H1 (cell line): ENCODE measurements around the gene SPARC. TPM values are rescaled to one million over a fixed set of nuclear protein-coding genes. Genes with fewer than 3 reads are reported as not detected.
A peak's percentile ranks its signal among the peaks of the same experiment; 100 is the strongest.

ENCODE experiments used
- CTCF ChIA-PET: fragments of 300-600 bp; sonication (Branson Sonifier 250); formaldehyde crosslinking; loops from one replicate; lab custom pipeline; 2021; ENCODE audit not compliant: partially characterized antibody; lab: Charles Lee
- POLR2A ChIA-PET: fragments of 300-600 bp; sonication (Branson Sonifier 250); formaldehyde crosslinking; loops from one replicate; lab custom pipeline; 2021; ENCODE audit warnings: inconsistent platforms; ENCODE audit not compliant: partially characterized antibody; lab: Charles Lee
- DNase-seq, 2 experiments: peaks; one replicate each; pipeline versions ENCODE4 v3.0.0 to v3.0.0-alpha.2; 2010 to 2022; ENCODE audit warnings: low spot score in 2 of 2, low read depth in 1 of 2, mixed read lengths in 1 of 2
- FAIRE-seq: peaks from 2 replicates; lab custom pipeline; 2011; peaks lifted over from hg19 to GRCh38; lab: Jason Lieb, UNC
- H2AFZ ChIP-seq: 2 replicates; pipeline ENCODE4 v1.8.1; 2012; ENCODE audit warnings: low read length, inconsistent platforms
- H2AK5ac ChIP-seq: 2 replicates; pipeline ENCODE4 v1.6.1; 2013; ENCODE audit warnings: low read depth, low read length
- H2BK120ac ChIP-seq: replicated peaks from 2 replicates; pipeline ENCODE3; 2013; ENCODE audit warnings: low read depth, low read length, inconsistent platforms
- H2BK12ac ChIP-seq: 2 replicates; pipeline ENCODE4 v1.6.1; 2013; ENCODE audit warnings: low read depth, low read length
- H2BK15ac ChIP-seq: 2 replicates; pipeline ENCODE4 v1.6.1; 2013; ENCODE audit warnings: low read length
- H2BK20ac ChIP-seq: 2 replicates; pipeline ENCODE4 v1.6.1; 2013; ENCODE audit warnings: low read length
- H2BK5ac ChIP-seq: 2 replicates; pipeline ENCODE4 v1.6.1; 2013; ENCODE audit warnings: low read depth, low read length
- H3K14ac ChIP-seq: 2 replicates; pipeline ENCODE4 v1.6.1; 2013; ENCODE audit warnings: inconsistent platforms; ENCODE audit not compliant: insufficient read length
- H3K18ac ChIP-seq: 2 replicates; pipeline ENCODE4 v1.6.1; 2013; ENCODE audit warnings: low read length; ENCODE audit errors: extremely low read depth
- H3K23ac ChIP-seq: 2 replicates; pipeline ENCODE4 v1.6.1; 2013; ENCODE audit warnings: inconsistent platforms; ENCODE audit not compliant: insufficient read length
- H3K23me2 ChIP-seq: 2 replicates; pipeline ENCODE4 v1.6.1; 2013; ENCODE audit warnings: low read depth, low read length
- H3K27ac ChIP-seq: 2 replicates; pipeline ENCODE4 v1.6.1; 2011; ENCODE audit warnings: low read depth, low read length, inconsistent platforms
- H3K27me3 ChIP-seq, 4 experiments: replicated peaks in 1 of 4; 1 replicate in 1 of 4; 2 replicates in 3 of 4; pipeline versions ENCODE4 v1.6.1 to v1.8.1; 2011 to 2013; ENCODE audit warnings: low read length in 3 of 4, mild to moderate bottlenecking in 3 of 4, inconsistent platforms in 2 of 4, mixed read lengths in 2 of 4, moderate library complexity in 1 of 4; ENCODE audit not compliant: control insufficient read depth in 3 of 4, insufficient read depth in 3 of 4; ENCODE audit errors: extremely low read depth in 1 of 4
- H3K36me3 ChIP-seq, 4 experiments: 2 replicates each; pipeline versions ENCODE4 v1.6.1 to v1.8.1; 2011 to 2013; ENCODE audit warnings: mild to moderate bottlenecking in 4 of 4, low read length in 3 of 4, moderate library complexity in 2 of 4, control low read depth in 1 of 4, inconsistent platforms in 1 of 4; ENCODE audit not compliant: insufficient read depth in 4 of 4, control insufficient read depth in 2 of 4
- H3K4ac ChIP-seq: replicated peaks from 2 replicates; pipeline ENCODE3; 2013; ENCODE audit warnings: low read length, low read depth, mixed read lengths, inconsistent platforms; ENCODE audit not compliant: insufficient read length
- H3K4me1 ChIP-seq, 4 experiments: replicated peaks in 1 of 4; 1 replicate in 1 of 4; 2 replicates in 3 of 4; pipeline versions ENCODE4 v1.6.1 to v1.8.1; 2011 to 2013; ENCODE audit warnings: low read length in 3 of 4, inconsistent platforms in 2 of 4, mixed read lengths in 1 of 4; ENCODE audit not compliant: insufficient read depth in 4 of 4, control insufficient read depth in 3 of 4
- H3K4me2 ChIP-seq, 2 experiments: 2 replicates each; pipeline versions ENCODE4 v1.6.1 to v1.8.1; 2011 to 2013; ENCODE audit warnings: low read depth in 2 of 2, low read length in 2 of 2, control low read depth in 1 of 2, inconsistent platforms in 1 of 2, mild to moderate bottlenecking in 1 of 2; ENCODE audit not compliant: insufficient read depth in 1 of 2
- H3K4me3 ChIP-seq, 4 experiments: fragments of 200-600, 300-600 bp in 1 of 4; sonication (generic), shearing (Covaris generic), sonication (Bioruptor Twin) in 1 of 4; 2 replicates each; pipeline versions ENCODE4 v1.5.1 to v1.8.1; 2011 to 2016; ENCODE audit warnings: low read length in 4 of 4, low read depth in 3 of 4, control low read depth in 2 of 4, inconsistent platforms in 2 of 4, mild to moderate bottlenecking in 2 of 4, mixed read lengths in 1 of 4, moderate library complexity in 1 of 4; ENCODE audit not compliant: insufficient read depth in 2 of 4; ENCODE audit errors: extremely low read depth in 1 of 4
- H3K56ac ChIP-seq: replicated peaks from 2 replicates; pipeline ENCODE3; 2013; ENCODE audit warnings: low read depth, mild to moderate bottlenecking, mixed read lengths, low read length, inconsistent platforms; ENCODE audit not compliant: insufficient read length
- H3K79me1 ChIP-seq: 2 replicates; pipeline ENCODE4 v1.6.1; 2013; ENCODE audit warnings: low read depth, low read length, control low read depth
- H3K79me2 ChIP-seq, 2 experiments: 2 replicates each; pipeline versions ENCODE4 v1.6.1 to v1.8.1; 2012 to 2013; ENCODE audit warnings: low read length in 2 of 2, mild to moderate bottlenecking in 2 of 2, inconsistent platforms in 1 of 2; ENCODE audit not compliant: insufficient read depth in 2 of 2, control insufficient read depth in 1 of 2
- H3K9ac ChIP-seq, 4 experiments: replicated peaks in 1 of 4; 1 replicate in 1 of 4; 2 replicates in 3 of 4; pipeline versions ENCODE4 v1.6.1 to v1.8.1; 2011 to 2013; ENCODE audit warnings: low read depth in 3 of 4, low read length in 3 of 4, control low read depth in 2 of 4, mild to moderate bottlenecking in 2 of 4, moderate library complexity in 2 of 4, inconsistent platforms in 1 of 4; ENCODE audit errors: extremely low read depth in 1 of 4
- H3K9me3 ChIP-seq, 2 experiments: 2 replicates each; pipeline versions ENCODE4 v1.6.1 to v1.8.1; 2012 to 2013; ENCODE audit warnings: mild to moderate bottlenecking in 2 of 2, moderate library complexity in 2 of 2, control low read depth in 1 of 2, inconsistent platforms in 1 of 2, low read depth in 1 of 2, low read length in 1 of 2, mixed read lengths in 1 of 2; ENCODE audit not compliant: insufficient read depth in 2 of 2
- H4K20me1 ChIP-seq, 2 experiments: replicated peaks in 1 of 2; 2 replicates each; pipeline versions ENCODE3 to v1.8.1; 2011 to 2013; ENCODE audit warnings: inconsistent platforms in 2 of 2, low read length in 2 of 2, mild to moderate bottlenecking in 1 of 2; ENCODE audit not compliant: insufficient read depth in 2 of 2, control insufficient read depth in 1 of 2
- H4K5ac ChIP-seq: 2 replicates; pipeline ENCODE4 v1.6.1; 2013; ENCODE audit warnings: low read length, low read depth, mixed read lengths, inconsistent platforms; ENCODE audit not compliant: insufficient read length
- H4K8ac ChIP-seq: 2 replicates; pipeline ENCODE4 v1.8.0; 2013; ENCODE audit warnings: mild to moderate bottlenecking, moderate library complexity, low read length, inconsistent platforms; ENCODE audit not compliant: insufficient read depth; ENCODE audit errors: extremely low read depth
- H4K91ac ChIP-seq: replicated peaks from 2 replicates; pipeline ENCODE3; 2013; ENCODE audit warnings: low read length, mixed read lengths, inconsistent platforms; ENCODE audit not compliant: insufficient read length
- SP4 ChIP-seq: IDR thresholded peaks from 2 replicates; pipeline ENCODE4 v1.6.1; 2012; ENCODE audit warnings: low read length, inconsistent platforms
- TEAD4 ChIP-seq: IDR thresholded peaks from 2 replicates; pipeline ENCODE4 v1.6.1; 2012; ENCODE audit warnings: low read depth, low read length, inconsistent platforms, mixed read lengths
- WGBS, 2 experiments: shearing (Covaris generic) in 1 of 2; methylation state at CpG; one replicate each; pipeline versions ENCODE4 v1.1.6 to v1.1.7; 2013 to 2015; ENCODE audit warnings: low lambda C conversion rate in 2 of 2, mixed read lengths in 2 of 2, inconsistent platforms in 1 of 2, low coverage in 1 of 2, missing lambda C conversion rate in 1 of 2; ENCODE audit not compliant: insufficient replicate concordance in 2 of 2, insufficient coverage in 1 of 2, insufficient read length in 1 of 2; ENCODE audit errors: extremely low coverage in 1 of 2, missing lambda C conversion rate in 1 of 2; 5-methylcytosine and 5-hydroxymethylcytosine counted together
- polyA plus RNA-seq, 7 experiments: library from polyadenylated mRNA; depleted of rRNA in 3 of 7; stranded (reverse) in 5 of 7; unstranded in 2 of 7; fragments of >200 nt in 5 of 7; fragments of 200-250 nt in 2 of 7; gene quantifications; 1 replicate in 5 of 7; 2 replicates in 1 of 7; 4 replicates in 1 of 7; pipeline versions ENCODE4 v1.2.1 to v1.2.3, GENCODE V29; 2011 to 2013; ENCODE audit warnings: missing spikeins in 2 of 7, mixed read lengths in 2 of 7
- total RNA-seq: library from RNA; stranded (reverse); fragmentation: NEBNext Ultra II Directional; extraction: Animal tissue kit (Norgen Biotek cat#: 25700); gene quantifications from 2 replicates; pipeline ENCODE4 v1.2.1, GENCODE V29; 2021

The SPARC gene
- total and polyA plus RNA-seq, 2 of the 8 experiments (the other 6 are each of a cell fraction or from before 2014, with no cell fraction given): 375 to 438 TPM

DNA sequence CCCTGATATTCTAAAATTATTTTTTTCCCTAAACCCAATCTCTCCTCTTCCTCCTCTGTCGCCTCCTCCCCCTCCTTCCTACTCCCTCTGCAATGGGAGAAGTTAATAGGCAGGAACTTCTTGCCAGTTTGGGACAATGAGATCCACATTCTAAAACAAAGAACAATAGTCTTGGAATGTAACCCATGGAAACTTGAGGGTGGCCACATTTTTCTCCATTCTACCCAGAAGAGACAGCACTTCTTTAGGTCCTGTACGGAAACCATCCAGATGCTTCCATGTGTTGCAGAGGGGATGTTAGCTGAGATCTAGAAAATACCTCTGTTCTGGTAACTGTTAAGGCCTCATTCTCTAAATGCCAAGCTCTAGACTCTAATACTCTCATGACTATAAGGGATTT, 10.0 kb downstream of the SPARC start:
- FAIRE-seq (no peak), DNase-seq (no peak)
- peak overlapping the region; percentile 45; the same call in 1 of the 2 replicates for H2BK5ac ChIP-seq
- peaks cover 3 to 18% (median 10%) of the 10 kb centered on the region in 4 experiments; a peak in 5 of 7 replicates for H3K4me1 ChIP-seq
- ChIA-PET POLR2A (interaction anchor here (0.7 to 0.9 kb wide), 2 partner anchors 19 to 29 kb away, joined by 3 read pairs; no protein-coding TSS in a partner anchor), CTCF (interaction anchor here (1.2 to 43.0 kb wide), 5 partner anchors 11 to 72 kb away, joined by 3 to 991 read pairs (median 21); partner anchors contain the start of gene ATOX1)
- H3K9me3 ChIP-seq: no peaks in the 10 kb centered on the region
- no peak overlapping the region for H2AK5ac ChIP-seq
- H3K36me3 ChIP-seq: peaks cover 10 to 30% (median 20%) of the 10 kb centered on the region in 4 experiments
- TF ChIP-seq SP4 (no peak), TEAD4 (0 out of 2 replicates have a peak, but pooled peaks have one; percentile 27)
- no peak overlapping the region for H2BK12ac ChIP-seq
- H2AFZ ChIP-seq: no peak overlapping the region
- H3K18ac ChIP-seq: no peak overlapping the region
- no peak overlapping the region for H3K4ac ChIP-seq
- no peak overlapping the region for H3K9ac ChIP-seq
- H3K4me2 ChIP-seq: no peak overlapping the region
- H4K8ac ChIP-seq: no peak overlapping the region
- H4K20me1 ChIP-seq: no peaks in the 10 kb centered on the region
- H3K23me2 ChIP-seq: no peaks in the 10 kb centered on the region
- WGBS, 2 experiments: 74 to 100% methylated on average over 1 to 2 of the region's 2 CpGs
- no peaks in the 10 kb centered on the region; the same call in 1 of the 2 replicates for H3K79me1 ChIP-seq
- peaks cover 0 to 11% of the 10 kb centered on the region in 2 experiments; a peak in 1 of 4 replicates for H3K79me2 ChIP-seq
- no peak overlapping the region for H2BK120ac ChIP-seq
- no peak overlapping the region for H3K23ac ChIP-seq
- H4K5ac ChIP-seq: no peak overlapping the region
- no peak overlapping the region for H3K56ac ChIP-seq
- H3K27ac ChIP-seq: no peak overlapping the region
- no peaks in the 10 kb centered on the region for H3K27me3 ChIP-seq
- H4K91ac ChIP-seq: no peak overlapping the region
- H2BK20ac ChIP-seq: no peak overlapping the region
- H2BK15ac ChIP-seq: no peak overlapping the region
- H3K4me3 ChIP-seq: no peak overlapping the region
- H3K14ac ChIP-seq: no peak overlapping the region
